Mucosa of descending colon (tissue), 3 donors: Measurements from ENCODE around the gene FGGY. TPM values are rescaled to one million over a fixed set of nuclear protein-coding genes. Genes with fewer than 3 reads are reported as not detected.

Experiments
- ATAC-seq: fragments of 200-7000 bp; cut with Tn5 transposase; one replicate; pipeline ENCODE4 v1.9.1; 2020; ENCODE audit warnings: mild to moderate bottlenecking, moderate library complexity
- DNase-seq, 3 donors: peaks; one replicate each; pipeline ENCODE4 v3.0.0-alpha.2; 2020
- H3K36me3 ChIP-seq: fragments of 200-600 bp; one replicate; pipeline ENCODE4 v1.8.0; 2021; ENCODE audit warnings: low read depth, mild to moderate bottlenecking
- H3K4me1 ChIP-seq: fragments of 200-600 bp; one replicate; pipeline ENCODE4 v1.8.0; 2021; ENCODE audit warnings: low read depth, mild to moderate bottlenecking
- H3K4me3 ChIP-seq: fragments of 200-600 bp; one replicate; pipeline ENCODE4 v1.8.0; 2021; ENCODE audit warnings: mild to moderate bottlenecking
- H3K9me3 ChIP-seq: fragments of 200-600 bp; one replicate; pipeline ENCODE4 v1.8.0; 2021; ENCODE audit warnings: mild to moderate bottlenecking
- intact Hi-C, 2 donors: fragments of 100-400 bp; cut with DNase I in 1 of 2; cut with micrococcal nuclease in 1 of 2; formaldehyde crosslinking; loops; one replicate each; pipeline versions ENCODE4 v1.11.0 to v1.11.1; 2022; cut with DNase I, micrococcal nuclease
- total RNA-seq, 3 donors: library from RNA; stranded (reverse); fragmentation: NEBNext Ultra II Directional in 2 of 3; extraction: Animal tissue kit (Norgen Biotek cat#: 25700) in 2 of 3; gene quantifications; one replicate each; pipeline versions ENCODE4 v1.2.1 to v1.2.4, GENCODE V29; 2021 to 2023
- TF ChIP-seq, protein P1 (sequence below): fragments of 200-600 bp; IDR thresholded peaks from one replicate; pipeline ENCODE4 v1.8.0; 2022; ENCODE audit warnings: antibody characterized with exemption, mild to moderate bottlenecking
- donor health status: DM: no; HTN: no; CAD: no; lungs with moderate emphysema.
- donor health status: DM: no; HTN: no; CAD: no.
- donor health status: DM: no; HTN: yes; CAD: no.

Gene FGGY
- total RNA-seq, 3 donors from 2014 or later: 25.2 to 38.3 (median 36.6) TPM

DNA sequence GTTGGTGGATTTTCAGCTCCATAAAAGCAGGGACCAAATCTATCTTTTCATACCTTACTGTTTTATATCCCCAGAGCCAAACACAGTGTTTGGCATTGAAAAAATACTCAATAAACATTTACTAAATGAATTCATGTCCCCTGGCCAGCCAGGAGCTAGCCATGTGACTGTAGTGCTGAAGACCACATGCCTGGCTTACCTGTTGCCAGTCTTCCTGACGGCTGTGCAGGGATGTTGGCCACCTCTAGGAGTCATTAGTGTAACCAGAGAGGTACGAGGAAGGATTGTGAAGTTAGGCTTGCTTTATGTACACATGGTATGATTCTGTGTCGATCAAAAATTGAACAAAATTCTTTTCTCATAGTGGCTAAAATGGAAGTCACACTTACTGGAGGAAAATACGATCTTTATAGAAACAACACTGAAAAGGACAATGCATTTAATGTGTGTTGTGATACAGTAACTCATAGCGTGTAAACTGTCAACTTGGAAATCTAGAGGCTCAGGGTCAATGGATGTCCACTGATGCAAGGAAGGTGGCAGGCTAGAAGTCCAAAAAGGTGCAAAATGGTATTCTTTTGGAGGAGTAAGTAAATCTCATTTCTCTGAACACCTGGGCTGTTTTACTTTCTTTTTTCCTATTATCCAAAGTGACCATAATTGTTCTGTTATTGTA, 60.9 kb downstream of the FGGY start:
- peaks cover 10% of the 10 kb centered on the region for H3K4me1 ChIP-seq
- intact Hi-C loops: no loop called here
- TF ChIP-seq, protein P1, sequence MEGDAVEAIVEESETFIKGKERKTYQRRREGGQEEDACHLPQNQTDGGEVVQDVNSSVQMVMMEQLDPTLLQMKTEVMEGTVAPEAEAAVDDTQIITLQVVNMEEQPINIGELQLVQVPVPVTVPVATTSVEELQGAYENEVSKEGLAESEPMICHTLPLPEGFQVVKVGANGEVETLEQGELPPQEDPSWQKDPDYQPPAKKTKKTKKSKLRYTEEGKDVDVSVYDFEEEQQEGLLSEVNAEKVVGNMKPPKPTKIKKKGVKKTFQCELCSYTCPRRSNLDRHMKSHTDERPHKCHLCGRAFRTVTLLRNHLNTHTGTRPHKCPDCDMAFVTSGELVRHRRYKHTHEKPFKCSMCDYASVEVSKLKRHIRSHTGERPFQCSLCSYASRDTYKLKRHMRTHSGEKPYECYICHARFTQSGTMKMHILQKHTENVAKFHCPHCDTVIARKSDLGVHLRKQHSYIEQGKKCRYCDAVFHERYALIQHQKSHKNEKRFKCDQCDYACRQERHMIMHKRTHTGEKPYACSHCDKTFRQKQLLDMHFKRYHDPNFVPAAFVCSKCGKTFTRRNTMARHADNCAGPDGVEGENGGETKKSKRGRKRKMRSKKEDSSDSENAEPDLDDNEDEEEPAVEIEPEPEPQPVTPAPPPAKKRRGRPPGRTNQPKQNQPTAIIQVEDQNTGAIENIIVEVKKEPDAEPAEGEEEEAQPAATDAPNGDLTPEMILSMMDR: no peak
- no peak for ATAC-seq
- H3K9me3 ChIP-seq: no peaks in the 10 kb centered on the region
- no peak for DNase-seq
- H3K4me3 ChIP-seq: no peak overlapping the region
- no peaks in the 10 kb centered on the region for H3K36me3 ChIP-seq

DNA sequence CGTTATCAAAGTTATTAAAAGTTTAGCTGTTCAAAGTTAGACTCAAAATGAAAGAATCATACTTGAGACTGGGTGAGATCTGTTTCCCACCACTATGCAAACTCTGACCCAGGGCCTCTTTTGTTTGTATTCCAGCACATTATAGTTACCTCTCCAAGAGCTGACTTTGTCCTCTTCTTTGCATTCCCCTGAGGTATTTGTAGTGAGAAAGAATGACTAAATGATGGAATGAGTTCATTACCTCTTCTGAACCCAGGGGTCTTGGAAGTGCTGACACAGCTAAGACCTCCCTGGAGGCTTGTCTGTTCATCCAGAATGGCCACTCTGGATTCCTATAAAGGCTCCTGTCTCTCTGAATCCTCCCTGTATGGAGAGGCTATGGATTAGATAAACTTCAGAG, 62.4 kb downstream of the FGGY start:
- intact Hi-C loops: no loop called here
- TF ChIP-seq, protein P1: no peak
- H3K9me3 ChIP-seq: no peaks in the 10 kb centered on the region
- ATAC-seq (no peak), DNase-seq (no peak)
- H3K4me1 ChIP-seq: peaks cover 10% of the 10 kb centered on the region
- no peak overlapping the region for H3K4me3 ChIP-seq
- no peaks in the 10 kb centered on the region for H3K36me3 ChIP-seq

DNA sequence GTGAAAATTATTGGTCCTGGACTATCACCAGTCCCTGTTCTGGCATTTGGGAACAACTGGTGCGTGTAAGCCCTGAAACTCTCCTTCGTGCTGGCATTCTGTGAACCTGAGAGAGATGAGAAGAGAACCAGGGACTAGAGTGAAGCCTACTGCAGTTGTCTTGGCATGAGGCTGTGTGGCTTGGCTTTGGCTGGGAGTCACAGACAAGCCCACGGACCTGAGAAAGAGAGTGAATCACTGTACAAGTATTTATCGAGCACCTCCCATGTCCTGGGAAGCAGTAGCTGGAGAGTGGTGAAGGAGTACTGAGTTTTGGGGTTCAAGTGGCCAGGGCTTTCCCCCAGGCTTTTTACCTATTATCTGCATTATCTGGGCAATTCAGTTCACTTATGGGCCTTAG, 63.3 kb downstream of the FGGY start:
- intact Hi-C loops: no loop called here
- no peak overlapping the region for H3K4me3 ChIP-seq
- DNase-seq (no peak), ATAC-seq (no peak)
- no peaks in the 10 kb centered on the region for H3K9me3 ChIP-seq
- TF ChIP-seq, protein P1: no peak
- peaks cover 6% of the 10 kb centered on the region for H3K4me1 ChIP-seq
- H3K36me3 ChIP-seq: no peaks in the 10 kb centered on the region

DNA sequence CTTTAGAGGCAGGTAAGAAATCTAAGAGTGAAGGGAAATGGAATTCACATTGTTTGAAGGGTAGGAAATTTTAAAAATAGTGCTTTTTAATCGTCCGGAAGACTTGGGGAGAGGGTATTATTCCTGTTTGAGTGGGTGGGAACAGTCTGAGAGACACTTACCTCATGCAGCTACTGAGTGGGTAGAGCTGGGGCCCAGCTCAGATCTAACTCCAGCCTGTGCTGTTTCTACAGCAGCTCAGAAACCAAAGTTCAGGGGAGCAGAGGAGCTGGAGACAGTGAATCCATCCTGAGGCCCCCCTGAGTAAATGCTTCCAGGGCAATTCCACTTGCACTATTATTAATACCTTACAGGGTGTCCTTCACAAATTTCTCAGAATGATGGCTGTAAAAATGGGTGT, 63.8 kb downstream of the FGGY start:
- no peak for ATAC-seq
- no peak for DNase-seq
- Histone ChIP-seq H3K9me3 (no peaks in the 10 kb centered on the region), H3K36me3 (no peaks in the 10 kb centered on the region), H3K4me1 (peaks cover under 1% of the 10 kb centered on the region), H3K4me3 (no peak overlapping the region)
- intact Hi-C loops: no loop called here
- TF ChIP-seq, protein P1: no peak

DNA sequence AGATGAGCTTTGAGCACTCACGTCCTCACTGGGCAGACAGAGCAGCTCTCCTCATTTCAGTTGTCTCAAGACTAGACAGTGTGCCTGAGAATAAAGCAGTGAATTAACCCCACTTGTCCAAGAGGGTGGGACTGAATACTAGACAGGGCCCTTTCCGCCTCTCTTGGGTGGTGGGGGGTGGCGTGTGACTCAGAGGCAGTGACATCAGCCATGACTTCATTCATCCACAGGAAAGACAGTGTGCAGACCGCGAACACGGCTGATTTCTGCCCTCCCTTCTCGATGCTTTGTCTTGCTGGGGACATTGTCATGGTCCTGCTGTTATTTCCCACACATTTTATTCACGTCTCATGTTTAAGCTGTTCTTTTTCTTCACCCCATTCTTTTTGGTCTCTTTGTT, 64.9 kb downstream of the FGGY start:
- H3K36me3 ChIP-seq: no peaks in the 10 kb centered on the region
- H3K9me3 ChIP-seq: no peaks in the 10 kb centered on the region
- intact Hi-C loops: no loop called here
- H3K4me1 ChIP-seq: no peaks in the 10 kb centered on the region
- ATAC-seq (no peak), DNase-seq (no peak)
- H3K4me3 ChIP-seq: no peak overlapping the region
- TF ChIP-seq, protein P1: no peak

DNA sequence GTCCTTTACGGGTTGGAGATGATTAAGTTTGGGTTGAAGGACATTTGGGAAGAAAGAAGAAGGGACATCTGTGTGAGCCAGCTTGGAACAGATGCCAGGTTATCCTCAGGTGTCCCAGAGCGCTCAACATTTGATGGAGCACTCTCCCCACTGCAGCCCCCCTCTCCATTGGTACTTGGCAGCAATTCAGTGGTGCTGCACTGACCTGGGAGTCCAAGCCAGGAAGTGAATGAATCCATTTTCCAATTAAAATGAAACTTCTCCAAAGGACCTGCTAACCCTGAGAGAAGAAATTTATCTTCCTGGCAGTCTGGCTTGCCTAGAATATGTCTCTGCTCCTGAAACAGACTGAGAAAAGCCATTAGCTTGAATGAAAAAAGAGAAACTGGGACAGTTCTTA, 67.1 kb downstream of the FGGY start:
- DNase-seq: no peak
- Histone ChIP-seq H3K4me1 (peaks cover 5% of the 10 kb centered on the region), H3K9me3 (no peaks in the 10 kb centered on the region), H3K36me3 (no peaks in the 10 kb centered on the region), H3K4me3 (no peak overlapping the region)
- no peak for ATAC-seq
- intact Hi-C loops: no loop called here
- TF ChIP-seq, protein P1: no peak
